GM11168 (cell line): ENCODE measurements around the gene GSG1L.

Source experiments
- in situ Hi-C: fragments of 300-500 bp; cut with MboI; formaldehyde crosslinking; loops from one replicate; pipeline ENCODE4 v1.12.0; 2022; ENCODE audit warnings: low sequenced_read_pairs; ENCODE audit not compliant: unreplicated experiment

Gene GSG1L

GRCh38 chr16:28063591-28064061, at the start of gene GSG1L:
Gene GSG1L (minus strand): TSS chr16:28063714. CDS start chr16:28063424, 290 bp downstream.
- in situ Hi-C loops, result loop anchor here (25.0 kb wide), 1 partner anchor 426 kb away; no protein-coding TSS in a partner anchor

- in situ Hi-C loops, result no loop called here
Measured at GRCh38 chr16:28112908-28113307, 49.4 kb upstream of the GSG1L start.

- in situ Hi-C loops, result no loop called here
Measured at GRCh38 chr16:28110977-28111376, 47.5 kb upstream of the GSG1L start.

- in situ Hi-C loops, result no loop called here
Measured at GRCh38 chr16:28110479-28110878, 47.0 kb upstream of the GSG1L start.

- in situ Hi-C loops, result no loop called here
Measured at GRCh38 chr16:28110074-28110473, 46.6 kb upstream of the GSG1L start.

GRCh38 chr16:28108590-28109247, 45.2 kb upstream of the GSG1L start:
- in situ Hi-C loops, result no loop called here

GRCh38 chr16:28107232-28107631, 43.7 kb upstream of the GSG1L start:
- in situ Hi-C loops, result no loop called here

GRCh38 chr16:28106467-28107215, 43.1 kb upstream of the GSG1L start:
- in situ Hi-C loops, result no loop called here

GRCh38 chr16:28105954-28106353, 42.4 kb upstream of the GSG1L start:
- in situ Hi-C loops, result no loop called here

GRCh38 chr16:28105297-28105696, 41.8 kb upstream of the GSG1L start:
- in situ Hi-C loops, result no loop called here

GRCh38 chr16:28104404-28104803, 40.9 kb upstream of the GSG1L start:
- in situ Hi-C loops, result no loop called here

- in situ Hi-C loops, result no loop called here
Measured at GRCh38 chr16:28103516-28104170, 40.1 kb upstream of the GSG1L start.

GRCh38 chr16:28101533-28101890, 38.0 kb upstream of the GSG1L start:
- in situ Hi-C loops, result no loop called here

- in situ Hi-C loops, result no loop called here
Measured at GRCh38 chr16:28100810-28101532, 37.5 kb upstream of the GSG1L start.

- in situ Hi-C loops, result no loop called here
Measured at GRCh38 chr16:28098959-28099945, 35.7 kb upstream of the GSG1L start.

- in situ Hi-C loops, result no loop called here
Measured at GRCh38 chr16:28098171-28098958, 34.9 kb upstream of the GSG1L start.

- in situ Hi-C loops, result no loop called here
Measured at GRCh38 chr16:28096983-28097899, 33.7 kb upstream of the GSG1L start.

GRCh38 chr16:28093385-28093725, 29.8 kb upstream of the GSG1L start:
- in situ Hi-C loops, result no loop called here
